HEK293 (cell line): ENCODE results near the gene SRPX.

Experiments used
- CTCF ChIA-PET: fragments of 350-600 bp; formaldehyde crosslinking; extraction: SDS; loops from one replicate; lab custom pipeline; 2021; ENCODE audit warnings: antibody characterized with exemption; lab: Yijun Ruan, JAX
- POLR2A ChIA-PET: fragments of 300-600 bp; formaldehyde crosslinking; extraction: SDS; loops from one replicate; lab custom pipeline; 2020; ENCODE audit warnings: antibody characterized with exemption, inconsistent platforms; lab: Yijun Ruan, JAX
- H3K27ac ChIP-seq: fragments of 200-500 bp; sonication (Bioruptor generic); 2 replicates; pipeline ENCODE4 v1.5.1; 2014; ENCODE audit warnings: low read depth, low read length, control low read depth, inconsistent platforms; ENCODE audit errors: extremely low read depth
- H3K36me3 ChIP-seq, 2 experiments: fragments of 200-500 bp in 1 of 2; sonication (Bioruptor generic) in 1 of 2; 1 replicate in 1 of 2; 2 replicates in 1 of 2; pipeline ENCODE4 v1.5.1; 2014 to 2017; ENCODE audit warnings: inconsistent platforms in 2 of 2, low read length in 2 of 2; ENCODE audit not compliant: control insufficient read depth in 2 of 2, insufficient read depth in 1 of 2
- H3K4me1 ChIP-seq: fragments of 200-500 bp; sonication (Bioruptor generic); 2 replicates; pipeline ENCODE4 v1.5.1; 2014; ENCODE audit warnings: mild to moderate bottlenecking, low read length, inconsistent platforms; ENCODE audit not compliant: control insufficient read depth, insufficient read depth
- H3K4me3 ChIP-seq: 2 replicates; pipeline ENCODE4 v1.5.1; 2011; ENCODE audit warnings: low read depth, mild to moderate bottlenecking, control low read depth, low read length, moderate library complexity
- H3K9me3 ChIP-seq: fragments of 200-500 bp; sonication (Bioruptor generic); 2 replicates; pipeline ENCODE4 v1.5.1; 2014; ENCODE audit warnings: low read depth, low read length, inconsistent platforms; ENCODE audit not compliant: control insufficient read depth, insufficient read depth
- GLI4 ChIP-seq: fragments of 450-650 bp; formaldehyde crosslinking; IDR thresholded peaks from 2 replicates; pipeline ENCODE4 v1.5.1; 2016; ENCODE audit warnings: missing biosample characterization, missing genetic modification characterization
- IKZF3 ChIP-seq: fragments of 450-650 bp; IDR thresholded peaks from 2 replicates; pipeline ENCODE4 v1.5.0; 2018; ENCODE audit warnings: missing biosample characterization, mild to moderate bottlenecking, missing genetic modification characterization, moderate library complexity
- PATZ1 ChIP-seq: fragments of 450-650 bp; formaldehyde crosslinking; IDR thresholded peaks from 2 replicates; pipeline ENCODE4 v1.5.1; 2016; ENCODE audit warnings: missing biosample characterization, missing genetic modification characterization
- SALL2 ChIP-seq: fragments of 450-650 bp; formaldehyde crosslinking; IDR thresholded peaks from 2 replicates; pipeline ENCODE4 v1.5.0; 2017; ENCODE audit warnings: missing biosample characterization, mild to moderate bottlenecking, missing genetic modification characterization, borderline replicate concordance
- ZBTB20 ChIP-seq: fragments of 450-650 bp; formaldehyde crosslinking; IDR thresholded peaks from 2 replicates; pipeline ENCODE4 v1.5.1; 2016; ENCODE audit warnings: missing biosample characterization, missing genetic modification characterization
- ZBTB44 ChIP-seq: fragments of 450-650 bp; IDR thresholded peaks from 2 replicates; pipeline ENCODE4 v1.5.1; 2018; ENCODE audit warnings: missing biosample characterization, mild to moderate bottlenecking, missing genetic modification characterization
- ZFP69B ChIP-seq: fragments of 450-650 bp; formaldehyde crosslinking; IDR thresholded peaks from 2 replicates; pipeline ENCODE4 v1.5.1; 2016; ENCODE audit warnings: missing biosample characterization, missing genetic modification characterization
- ZIC2 ChIP-seq: fragments of 450-650 bp; formaldehyde crosslinking; IDR thresholded peaks from 2 replicates; pipeline ENCODE4 v1.5.1; 2016; ENCODE audit warnings: missing biosample characterization, missing genetic modification characterization
- ZNF146 ChIP-seq: fragments of 450-650 bp; formaldehyde crosslinking; IDR thresholded peaks from 2 replicates; pipeline ENCODE4 v1.5.1; 2016; ENCODE audit warnings: missing biosample characterization, missing genetic modification characterization
- ZNF184 ChIP-seq: fragments of 450-650 bp; IDR thresholded peaks from 2 replicates; pipeline ENCODE4 v1.5.1; 2018; ENCODE audit warnings: missing biosample characterization, mild to moderate bottlenecking, missing genetic modification characterization
- ZNF274 ChIP-seq, 2 experiments: fragments of 200-500 bp in 1 of 2; fragments of 450-650 bp in 1 of 2; sonication (Bioruptor generic) in 1 of 2; formaldehyde crosslinking in 1 of 2; IDR thresholded peaks; 2 replicates each; pipeline versions ENCODE4 v1.5.1 to v1.6.1; 2014 to 2016; ENCODE audit warnings: borderline replicate concordance in 1 of 2, inconsistent platforms in 1 of 2, low read length in 1 of 2, missing biosample characterization in 1 of 2, missing genetic modification characterization in 1 of 2
- ZNF311 ChIP-seq: fragments of 450-650 bp; formaldehyde crosslinking; IDR thresholded peaks from 2 replicates; pipeline ENCODE4 v1.5.1; 2017; ENCODE audit warnings: missing biosample characterization, missing genetic modification characterization, borderline replicate concordance
- ZNF335 ChIP-seq: fragments of 450-650 bp; formaldehyde crosslinking; conservative IDR thresholded peaks from 2 replicates; pipeline ENCODE4 v1.5.1; 2016; ENCODE audit warnings: missing biosample characterization, missing genetic modification characterization
- ZNF341 ChIP-seq: fragments of 450-650 bp; formaldehyde crosslinking; IDR thresholded peaks from 2 replicates; pipeline ENCODE4; 2016; ENCODE audit warnings: low read depth, missing biosample characterization, missing genetic modification characterization
- ZNF514 ChIP-seq: fragments of 450-650 bp; formaldehyde crosslinking; IDR thresholded peaks from 2 replicates; pipeline ENCODE4 v1.5.1; 2016; ENCODE audit warnings: missing biosample characterization, missing genetic modification characterization
- ZNF518A ChIP-seq: fragments of 450-650 bp; formaldehyde crosslinking; conservative IDR thresholded peaks from 2 replicates; pipeline ENCODE4 v1.5.1; 2016; ENCODE audit warnings: low read depth, missing biosample characterization, missing genetic modification characterization
- ZNF670 ChIP-seq: fragments of 450-650 bp; formaldehyde crosslinking; IDR thresholded peaks from 2 replicates; pipeline ENCODE4 v1.5.1; 2016; ENCODE audit warnings: missing biosample characterization, missing genetic modification characterization, low read depth

SRPX gene

DNA sequence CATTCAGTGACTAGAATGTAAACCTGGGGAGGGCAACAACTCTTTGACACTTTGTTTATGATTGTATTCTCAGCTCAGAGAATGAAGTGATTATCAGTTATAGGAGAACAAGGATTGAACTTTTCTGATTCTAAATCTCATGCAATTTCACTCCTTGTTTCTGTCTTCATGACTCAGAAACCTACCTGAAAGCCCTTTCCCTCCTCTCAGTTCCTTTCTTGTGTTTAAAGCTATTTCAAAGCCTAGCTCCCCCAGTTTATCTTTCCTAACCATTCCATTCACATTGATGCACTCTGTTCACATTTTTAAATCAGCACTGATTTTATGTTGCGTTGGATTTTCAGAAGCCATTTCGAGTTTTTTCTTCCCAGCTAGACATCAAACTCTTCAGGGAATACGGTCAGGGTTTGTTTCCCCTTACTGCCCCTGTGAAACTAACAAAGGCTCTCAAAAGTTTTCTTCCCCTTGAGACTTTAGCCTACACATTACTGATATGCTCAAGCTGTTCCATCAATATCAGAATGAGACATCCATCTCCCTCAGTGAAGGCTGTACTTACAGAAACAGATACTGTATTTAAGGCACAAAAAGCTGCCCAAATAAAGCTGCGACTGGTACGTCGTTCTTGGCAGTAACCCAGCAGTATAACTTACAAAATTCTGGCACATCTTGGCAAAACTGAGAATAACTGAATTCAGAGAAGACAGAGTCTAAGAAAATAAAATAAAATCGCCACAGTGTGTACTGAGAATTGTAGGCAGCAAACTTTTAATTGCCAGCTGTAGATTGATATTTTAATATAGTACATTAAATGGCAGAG, 31.0 kb downstream of the SRPX start:
- Histone ChIP-seq H3K4me3 (no peak overlapping the region), H3K27ac (no peak overlapping the region), H3K9me3 (no peaks in the 10 kb centered on the region; the same call in 1 of the 2 replicates), H3K36me3 (no peaks in the 10 kb centered on the region), H3K4me1 (no peaks in the 10 kb centered on the region)
- ChIA-PET POLR2A (no interaction called here), CTCF (interaction anchor here (0.5 to 3.4 kb wide), 9 partner anchors 9 to 181 kb away, joined by 3 to 28 read pairs (median 3); partner anchors contain the start of gene RPGR)
- no peak for TF ChIP-seq GLI4
- TF ChIP-seq ZNF518A (tag by site-specific recombination): no peak
- TF ChIP-seq ZNF146: no peak
- no peak for TF ChIP-seq ZFP69B (tag by site-specific recombination)
- TF ChIP-seq PATZ1 (tag by site-specific recombination): no peak
- TF ChIP-seq ZIC2 (tag by site-specific recombination): no peak
- no peak for TF ChIP-seq SALL2 (tag by site-specific recombination)
- no peak for TF ChIP-seq ZNF514
- TF ChIP-seq ZBTB20 (tag by site-specific recombination): no peak
- no peak for TF ChIP-seq ZNF341 (tag by site-specific recombination)
- TF ChIP-seq ZNF335 (tag by site-specific recombination): no peak
- no peak for TF ChIP-seq ZNF311
- TF ChIP-seq ZNF184 (tag by site-specific recombination): no peak
- no peak for TF ChIP-seq ZNF274 (IDR thresholded peaks at IDR 0.05; ENCODE audit: low read length)
- no peak for TF ChIP-seq ZNF274 (tag by site-specific recombination; IDR thresholded peaks at IDR 0.05; ENCODE audit: borderline replicate concordance)
- no peak for TF ChIP-seq ZNF670 (tag by site-specific recombination)
- no peak for TF ChIP-seq IKZF3 (tag by site-specific recombination)

GRCh38 chrX:38183596-38183995, 37.1 kb downstream of the SRPX start:
- CTCF ChIA-PET: interaction anchor here (0.6 to 2.7 kb wide), 5 partner anchors 8 to 77 kb away, joined by 3 to 16 read pairs (median 3); no protein-coding TSS in a partner anchor

More at GRCh38 chrX:38183596-38183995, 37.1 kb downstream of the SRPX start:
- Histone ChIP-seq H3K4me1 (no peaks in the 10 kb centered on the region), H3K4me3 (no peak overlapping the region), H3K9me3 (no peaks in the 10 kb centered on the region; the same call in 1 of the 2 replicates), H3K36me3 (no peaks in the 10 kb centered on the region), H3K27ac (no peak overlapping the region)
- no peak for TF ChIP-seq ZBTB44 (tag by site-specific recombination)
- POLR2A ChIA-PET: no interaction called here
